ENCODE data around the gene EID2. TPM values are rescaled to one million over a fixed set of nuclear protein-coding genes. Genes with fewer than 3 reads are reported as not detected.

EID2 gene
- total RNA-seq, 1 experiment from 2014 or later, result 17.5 TPM

GRCh38 chr19:39502640-39503417 lies 37.1 kb downstream of the EID2 start:
- BruUV-seq (replicated peaks), result no TSS peak
- no peak overlapping the region for H3K4me3 Mint-ChIP-seq (ENCODE audit: low read depth, unreplicated experiment)
- TF ChIP-seq CTCF (IDR thresholded peaks at IDR 0.05; ENCODE audit: unreplicated experiment), result peak; percentile 99
- peaks cover 20% of the 10 kb centered on the region for H3K4me1 Mint-ChIP-seq (ENCODE audit: low read depth, unreplicated experiment)
- intact Hi-C loops (cut with micrococcal nuclease; ENCODE audit: unreplicated experiment), result no loop called here
- DNase-seq, result peak; percentile 65
- H3K9me3 Mint-ChIP-seq (ENCODE audit: low read depth, unreplicated experiment), result no peaks in the 10 kb centered on the region
- no peak overlapping the region for H3K27ac Mint-ChIP-seq (ENCODE audit: unreplicated experiment)
- H3K27me3 Mint-ChIP-seq (ENCODE audit: unreplicated experiment), result peaks cover 91% of the 10 kb centered on the region
- CTCF ChIA-PET, result interaction anchor here (0.7 kb wide), 1 partner anchor 577 kb away, joined by 3 read pairs; no protein-coding TSS in a partner anchor
- H3K36me3 Mint-ChIP-seq (ENCODE audit: insufficient read depth, unreplicated experiment), result peaks cover 5% of the 10 kb centered on the region

- Mint-ChIP-seq H3K4me1 (ENCODE audit: low read depth, unreplicated experiment) (peaks cover 22% of the 10 kb centered on the region), H3K27me3 (ENCODE audit: unreplicated experiment) (peaks cover 90% of the 10 kb centered on the region), H3K9me3 (ENCODE audit: low read depth, unreplicated experiment) (no peaks in the 10 kb centered on the region), H3K27ac (ENCODE audit: unreplicated experiment) (no peak overlapping the region), H3K4me3 (ENCODE audit: low read depth, unreplicated experiment) (no peak overlapping the region), H3K36me3 (ENCODE audit: insufficient read depth, unreplicated experiment) (no peaks in the 10 kb centered on the region)
- TF ChIP-seq CTCF (IDR thresholded peaks at IDR 0.05; ENCODE audit: unreplicated experiment), result no peak
- no peak for DNase-seq
- intact Hi-C loops (cut with micrococcal nuclease; ENCODE audit: unreplicated experiment), result no loop called here
- BruUV-seq (replicated peaks), result no TSS peak
- CTCF ChIA-PET, result interaction anchor here (0.6 kb wide), 1 partner anchor 21 kb away, joined by 3 read pairs; the partner anchor contains the start of gene TIMM50
These were observed 38.6 kb downstream of the EID2 start for GRCh38 chr19:39501340-39501739.

- Mint-ChIP-seq H3K4me1 (ENCODE audit: low read depth, unreplicated experiment) (peaks cover 22% of the 10 kb centered on the region), H3K36me3 (ENCODE audit: insufficient read depth, unreplicated experiment) (no peaks in the 10 kb centered on the region), H3K27ac (ENCODE audit: unreplicated experiment) (no peak overlapping the region), H3K9me3 (ENCODE audit: low read depth, unreplicated experiment) (no peaks in the 10 kb centered on the region), H3K27me3 (ENCODE audit: unreplicated experiment) (peaks cover 90% of the 10 kb centered on the region), H3K4me3 (ENCODE audit: low read depth, unreplicated experiment) (no peak overlapping the region)
- BruUV-seq (replicated peaks), result no TSS peak
- no peak for TF ChIP-seq CTCF (IDR thresholded peaks at IDR 0.05; ENCODE audit: unreplicated experiment)
- intact Hi-C loops (cut with micrococcal nuclease; ENCODE audit: unreplicated experiment), result no loop called here
- CTCF ChIA-PET, result interaction anchor here (1.2 kb wide), 1 partner anchor 33 kb away, joined by 5 read pairs; no protein-coding TSS in a partner anchor
- DNase-seq, result no peak
These were observed 39.4 kb downstream of the EID2 start for GRCh38 chr19:39500543-39500942.

- CTCF ChIA-PET, result interaction anchor here (0.7 to 1.2 kb wide), 2 partner anchors 34 to 758 kb away, joined by 3 to 5 read pairs; no protein-coding TSS in a partner anchor
- peak overlapping the region; percentile 58 for H3K4me3 Mint-ChIP-seq (ENCODE audit: low read depth, unreplicated experiment)
- peaks cover 22% of the 10 kb centered on the region for H3K4me1 Mint-ChIP-seq (ENCODE audit: low read depth, unreplicated experiment)
- DNase-seq, result no peak
- no peaks in the 10 kb centered on the region for H3K9me3 Mint-ChIP-seq (ENCODE audit: low read depth, unreplicated experiment)
- H3K36me3 Mint-ChIP-seq (ENCODE audit: insufficient read depth, unreplicated experiment), result no peaks in the 10 kb centered on the region
- H3K27ac Mint-ChIP-seq (ENCODE audit: unreplicated experiment), result no peak overlapping the region
- intact Hi-C loops (cut with micrococcal nuclease; ENCODE audit: unreplicated experiment), result loop anchor here (5.0 kb wide), 1 partner anchor 32 kb away; the partner anchor contains the start of gene EID2B
- BruUV-seq (replicated peaks), result no TSS peak
- TF ChIP-seq CTCF (IDR thresholded peaks at IDR 0.05; ENCODE audit: unreplicated experiment), result no peak
- peaks cover 87% of the 10 kb centered on the region for H3K27me3 Mint-ChIP-seq (ENCODE audit: unreplicated experiment)
These were observed 40.0 kb downstream of the EID2 start for GRCh38 chr19:39499932-39500331.
